Activated CD8-positive, alpha-beta memory T cell treated with anti-CD3 and anti-CD28 coated beads for 4 hours (primary cell): ENCODE results near the gene CEACAM4.
A peak's percentile ranks its signal among the peaks of the same experiment; 100 is the strongest.
"Not testable (repeated sequence)": the region's sequence is repeated elsewhere in the genome, so short reads cannot be mapped to it uniquely, and the experiment has no call there.

ENCODE experiments used
- DNase-seq, 2 donors: peaks; one replicate each; pipeline ENCODE4 v3.0.0-alpha.2; 2020; ENCODE audit warnings: low read depth in 2 of 2

The CEACAM4 gene

GRCh38 chr19:41626877-41627276 lies at the start of gene CEACAM4:
Gene CEACAM4 (minus strand): TSS chr19:41627074. CDS start chr19:41626963, 111 bp downstream.
- DNase-seq, result no peak

DNA sequence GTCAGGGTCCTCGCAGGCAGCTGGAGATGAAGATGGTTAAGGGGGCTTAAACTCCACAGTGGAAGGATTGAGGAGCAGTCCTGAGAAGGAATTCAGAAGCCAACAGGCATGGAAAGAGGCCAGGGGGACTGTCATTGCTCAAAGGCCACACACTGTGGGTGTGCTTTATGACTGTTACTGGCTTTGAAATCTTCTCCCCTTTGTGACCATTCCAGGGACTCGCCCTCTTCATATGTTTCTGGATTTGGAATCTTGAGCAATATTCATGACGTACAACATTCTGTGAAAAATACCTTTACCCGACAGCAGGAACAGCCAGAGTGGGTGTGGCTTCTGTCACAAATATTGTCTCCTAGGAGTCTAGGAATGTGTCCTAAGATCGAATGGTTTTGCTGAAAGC lies 44.6 kb upstream of the CEACAM4 start:
- DNase-seq, result no peak

DNA sequence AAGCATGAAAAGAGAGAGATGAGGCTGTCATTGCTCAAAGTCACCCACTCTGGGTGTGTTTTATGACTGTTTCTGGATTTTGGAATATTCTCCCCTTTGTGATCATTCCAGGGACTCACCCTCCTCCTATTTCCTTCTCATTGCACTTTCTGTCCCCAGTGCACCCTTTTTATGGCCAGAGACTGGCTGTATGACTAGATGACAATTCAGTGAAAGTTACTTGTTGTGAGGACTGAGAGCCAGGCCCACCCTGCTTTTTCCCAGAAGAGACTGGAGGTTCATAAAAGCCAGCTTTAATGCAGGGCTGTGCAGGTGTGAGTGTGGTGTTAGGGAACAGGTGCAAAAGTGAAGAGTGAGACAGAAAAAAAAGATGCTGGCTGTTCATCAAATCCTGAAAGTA lies 43.9 kb upstream of the CEACAM4 start:
- no peak for DNase-seq

- DNase-seq, result no peak
These were observed 41.4 kb upstream of the CEACAM4 start for GRCh38 chr19:41668315-41668714.

DNA sequence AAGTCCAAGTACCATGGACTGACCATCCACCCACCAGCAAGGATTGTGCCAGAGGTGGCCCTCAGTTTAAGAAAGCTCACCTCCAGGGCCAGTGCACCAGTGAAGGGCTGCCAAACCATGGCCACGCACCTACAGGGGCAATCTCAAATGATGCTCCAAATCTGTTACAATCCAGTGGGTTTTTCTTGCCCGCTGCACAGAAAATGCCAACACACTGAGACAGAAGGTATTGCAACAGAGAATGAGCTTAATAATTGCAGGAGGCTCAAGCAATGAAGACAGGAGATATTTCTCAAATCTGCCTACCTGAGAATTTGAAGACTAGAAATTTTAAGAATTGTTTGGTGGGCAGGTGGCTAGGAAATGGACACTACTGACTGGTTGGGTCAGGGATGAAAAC lies 39.2 kb upstream of the CEACAM4 start:
- no peak for DNase-seq

DNA sequence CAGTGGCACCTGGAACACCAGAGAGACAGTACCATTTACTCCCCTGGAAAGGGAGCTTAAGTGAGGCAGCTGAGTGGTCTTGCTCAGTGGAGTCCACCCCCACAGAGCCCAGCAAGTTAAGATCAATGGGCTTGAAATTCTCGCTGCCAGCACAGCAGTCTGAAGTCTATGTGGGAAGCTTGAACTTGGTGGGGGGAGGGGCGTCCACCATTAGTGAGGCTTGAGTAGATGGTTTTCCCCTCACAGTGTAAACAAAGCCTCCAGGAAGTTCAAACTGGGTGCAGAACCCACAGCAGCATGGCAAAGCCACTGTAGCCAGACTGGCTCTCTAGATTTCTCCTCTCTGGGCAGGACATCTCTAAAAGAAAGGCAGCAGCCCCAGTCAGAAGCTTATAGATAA lies 30.3 kb upstream of the CEACAM4 start:
- no peak for DNase-seq

DNA sequence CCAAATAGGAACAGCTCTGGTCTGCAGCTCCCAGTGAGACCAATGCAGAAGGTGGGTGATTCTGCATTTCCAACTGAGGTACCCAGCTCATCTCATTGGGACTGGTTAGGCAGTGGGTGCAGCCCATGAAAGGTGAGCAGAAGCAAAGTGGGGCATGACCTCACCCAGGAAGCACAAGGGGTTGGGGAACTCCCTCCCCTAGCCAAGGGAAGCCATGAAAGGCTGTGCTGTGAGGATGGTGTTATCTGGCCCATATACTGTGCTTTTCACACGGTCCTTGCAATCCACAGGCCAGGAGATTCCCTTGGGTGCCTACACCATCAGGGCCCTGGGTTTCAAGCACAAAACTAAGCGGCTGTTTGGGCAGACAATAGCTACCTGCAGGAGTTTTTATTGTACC lies 29.9 kb upstream of the CEACAM4 start:
- DNase-seq, result not testable (repeated sequence)

DNA sequence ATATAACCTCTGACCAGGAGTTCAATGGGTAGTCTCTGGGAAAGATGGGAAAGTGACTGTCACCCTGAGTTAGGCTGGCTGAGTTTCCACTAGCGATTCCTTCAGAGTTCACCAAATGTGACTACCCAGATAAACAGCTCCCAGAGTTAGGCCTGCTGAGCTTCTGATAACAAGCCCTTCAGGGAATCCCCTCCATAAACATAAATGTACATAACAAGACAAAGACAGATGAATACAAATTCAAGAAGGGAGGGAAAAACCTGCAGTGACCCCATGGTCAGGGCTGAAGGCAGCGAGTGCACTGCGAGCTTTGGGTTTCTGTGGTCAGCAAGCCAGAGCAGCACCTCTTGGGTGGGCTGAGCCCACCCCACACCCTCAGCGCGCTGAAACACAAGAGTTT lies 25.4 kb upstream of the CEACAM4 start:
- no peak for DNase-seq

GRCh38 chr19:41649827-41650226 lies 23.0 kb upstream of the CEACAM4 start:
- DNase-seq, result no peak

GRCh38 chr19:41646589-41647204 lies 19.8 kb upstream of the CEACAM4 start:
- no peak for DNase-seq

- peak; percentile 53 for DNase-seq
These were observed 15.1 kb upstream of the CEACAM4 start for GRCh38 chr19:41641879-41642485.

DNA sequence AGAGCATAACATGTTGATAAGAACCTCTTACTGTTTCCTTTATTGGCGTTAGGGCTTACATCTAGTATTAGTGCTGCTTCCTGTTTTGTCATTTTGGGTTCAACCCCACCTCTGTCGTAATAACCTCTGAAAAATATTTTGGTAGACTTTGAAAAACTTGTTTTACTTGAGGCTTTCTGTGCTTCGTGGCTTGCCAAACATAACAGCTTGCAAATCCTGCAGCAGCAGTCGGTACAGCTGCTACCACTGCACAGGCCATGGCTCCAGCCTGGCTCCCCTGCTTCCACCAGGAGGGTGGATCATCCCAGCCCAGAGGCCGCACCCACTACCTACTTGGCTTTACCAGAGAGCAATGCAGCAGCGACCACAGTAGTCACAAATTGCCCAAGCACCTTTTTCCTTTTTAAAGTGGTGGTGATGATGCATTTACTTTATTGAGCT lies 11.8 kb upstream of the CEACAM4 start:
- DNase-seq, result no peak

DNA sequence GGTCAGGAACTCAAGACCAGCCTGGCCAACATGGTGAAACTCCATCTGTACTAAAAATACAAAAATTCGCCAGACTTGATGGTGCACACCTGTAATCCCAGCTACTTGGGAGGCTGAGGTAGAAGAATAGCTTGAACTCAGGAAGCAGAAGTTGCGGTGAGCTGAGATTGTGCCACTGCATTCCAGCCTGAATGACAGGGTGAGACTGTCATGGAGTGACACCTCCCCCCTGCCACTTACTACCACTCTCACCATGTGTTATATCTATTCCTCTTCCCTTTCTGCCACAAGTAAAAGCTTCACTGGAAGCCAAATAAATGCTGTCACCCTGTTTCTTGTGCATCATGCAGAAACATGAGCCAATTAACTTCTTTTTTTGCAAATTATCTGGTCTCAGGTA lies 10.6 kb upstream of the CEACAM4 start:
- no peak for DNase-seq

DNA sequence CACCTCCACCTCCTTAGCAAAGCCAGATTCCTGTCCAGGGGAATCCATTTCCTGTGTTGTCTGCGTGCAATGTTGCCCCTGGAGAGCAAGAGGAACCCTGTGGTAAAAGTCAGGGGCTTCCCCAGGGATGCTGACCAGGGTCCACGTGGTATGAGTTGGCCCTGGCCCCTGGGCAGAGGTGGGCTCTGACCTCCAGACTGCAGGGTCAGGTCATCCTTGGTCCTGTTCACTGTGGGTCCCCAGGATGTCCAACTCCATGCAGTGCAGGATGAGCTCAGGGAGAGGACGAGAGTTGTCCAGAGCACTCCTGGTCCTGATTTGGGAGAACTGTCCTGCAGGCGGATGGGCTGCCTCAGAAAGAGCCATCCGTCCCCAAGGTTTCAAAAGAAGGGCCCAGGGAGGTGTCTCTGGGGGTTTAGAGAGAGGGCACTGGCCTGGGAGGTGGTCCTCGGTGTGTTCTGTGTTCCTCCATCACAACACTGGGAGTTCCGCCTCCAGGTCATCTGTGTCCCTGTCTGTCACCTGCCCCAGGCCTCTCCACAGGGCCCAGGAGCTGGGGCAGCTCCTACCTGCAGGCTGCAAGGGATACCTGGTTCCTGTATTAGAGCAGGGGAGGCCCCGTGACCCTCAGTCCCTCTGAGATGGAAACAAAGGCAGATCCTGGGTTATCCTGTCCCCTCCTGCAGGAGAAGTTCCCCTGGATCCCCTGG lies 1.2 kb upstream of the CEACAM4 start:
- DNase-seq, result no peak

GRCh38 chr19:41626278-41626677 lies 596 bp downstream of the CEACAM4 start:
- DNase-seq, result no peak

GRCh38 chr19:41624937-41625336 lies 1.9 kb downstream of the CEACAM4 start:
- DNase-seq, result no peak

- DNase-seq, result no peak
These were observed 2.4 kb downstream of the CEACAM4 start for GRCh38 chr19:41624515-41624914.

- DNase-seq, result no peak
These were observed 3.5 kb downstream of the CEACAM4 start for GRCh38 chr19:41623360-41623759.

DNA sequence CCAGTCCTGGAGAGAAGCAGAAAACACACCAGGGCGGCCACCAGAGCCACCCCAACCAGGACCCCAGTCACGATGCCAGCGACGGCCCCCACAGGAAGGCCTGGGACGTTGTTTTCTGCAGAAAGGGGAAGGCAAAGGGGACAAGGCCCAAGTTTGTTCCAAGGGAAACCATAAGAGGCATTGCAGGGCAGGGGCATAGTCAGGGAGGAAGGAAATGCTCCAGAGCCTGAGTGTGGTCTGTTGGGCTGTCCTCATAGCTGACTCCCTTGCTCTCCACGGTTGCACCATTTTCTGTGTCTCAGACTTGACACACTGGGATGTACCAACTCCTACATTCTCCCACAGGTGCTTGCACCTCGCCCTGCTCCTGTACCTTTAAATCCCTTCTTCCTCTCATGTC lies 5.2 kb downstream of the CEACAM4 start:
- DNase-seq, result no peak

- no peak for DNase-seq
These were observed 5.6 kb downstream of the CEACAM4 start for GRCh38 chr19:41621226-41621625.

GRCh38 chr19:41620171-41620570 lies 6.7 kb downstream of the CEACAM4 start:
- DNase-seq, result no peak

DNA sequence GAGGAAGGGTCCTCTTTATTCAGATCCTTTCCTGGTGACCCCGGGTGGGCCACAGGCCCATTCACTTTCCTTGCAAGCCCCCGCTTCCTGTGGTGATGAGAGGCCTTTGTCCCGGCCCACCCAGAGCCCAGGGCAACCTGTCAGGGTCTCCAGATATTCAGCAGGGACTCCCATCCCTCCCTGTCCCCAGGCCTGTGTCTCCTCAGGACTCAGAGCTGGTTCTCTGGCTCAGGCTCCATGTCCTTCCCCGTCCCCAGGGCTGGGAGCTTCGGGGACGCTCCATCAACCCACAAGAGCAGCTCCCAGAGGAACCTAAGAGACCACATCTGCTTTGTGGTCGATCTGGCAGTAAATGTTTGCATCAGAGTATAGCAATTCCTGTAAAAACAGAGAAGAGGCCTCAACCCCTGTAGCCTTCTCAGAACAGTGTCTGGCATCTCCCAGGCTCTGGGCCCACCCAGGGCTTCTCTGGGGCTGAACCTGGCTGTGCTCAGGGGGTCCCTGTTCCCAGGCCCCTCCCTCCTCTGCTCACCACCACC lies 7.8 kb downstream of the CEACAM4 start:
- DNase-seq, result no peak
